GM21576 (cell line): ENCODE data around the gene CCDC90B.
"Not testable (repeated sequence)": the region's sequence is repeated elsewhere in the genome, so short reads cannot be mapped to it uniquely, and the experiment has no call there.

Source experiments
- ATAC-seq: cut with Tn5 transposase; IDR thresholded peaks from one replicate; pipeline ENCODE4 v1.9.1; 2021; ENCODE audit warnings: mild to moderate bottlenecking, moderate library complexity; ENCODE audit not compliant: unreplicated experiment

CCDC90B gene

DNA sequence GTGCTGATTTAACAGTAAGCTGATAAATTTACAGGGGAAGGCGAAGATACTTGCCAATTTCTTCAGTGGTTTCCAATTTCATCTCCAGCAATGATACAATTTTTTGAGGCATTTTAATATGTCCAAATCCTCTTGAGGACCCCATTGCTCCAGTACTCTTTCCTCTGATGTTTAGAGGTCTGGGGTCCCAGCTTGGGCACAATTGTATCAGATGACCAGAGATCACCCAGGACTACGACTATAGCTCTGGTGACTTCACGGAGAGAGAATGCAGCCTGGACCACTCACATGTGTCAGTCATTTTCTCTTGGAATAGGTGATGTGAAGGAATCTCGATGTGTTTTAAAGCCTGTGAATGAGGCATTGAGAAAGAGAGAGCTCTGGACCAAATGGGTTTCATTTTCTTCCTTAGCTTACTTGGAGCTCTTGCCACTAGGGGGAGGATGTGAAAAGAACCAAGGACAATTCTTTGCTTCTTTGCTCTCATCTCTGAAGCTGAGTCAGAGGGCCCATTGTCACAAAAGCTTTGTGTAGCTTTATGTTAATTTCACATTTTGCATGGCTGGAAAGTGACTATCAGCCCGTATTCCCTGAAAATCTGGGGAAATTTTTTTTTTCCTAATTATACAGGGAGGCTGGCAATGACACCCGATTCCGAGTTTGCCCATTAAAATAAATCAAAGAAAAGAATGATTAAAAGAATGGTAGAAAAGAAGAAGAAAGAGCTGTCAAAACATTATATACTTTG lies 6.7 kb upstream of the CCDC90B start:
- ATAC-seq: peak; percentile 57

DNA sequence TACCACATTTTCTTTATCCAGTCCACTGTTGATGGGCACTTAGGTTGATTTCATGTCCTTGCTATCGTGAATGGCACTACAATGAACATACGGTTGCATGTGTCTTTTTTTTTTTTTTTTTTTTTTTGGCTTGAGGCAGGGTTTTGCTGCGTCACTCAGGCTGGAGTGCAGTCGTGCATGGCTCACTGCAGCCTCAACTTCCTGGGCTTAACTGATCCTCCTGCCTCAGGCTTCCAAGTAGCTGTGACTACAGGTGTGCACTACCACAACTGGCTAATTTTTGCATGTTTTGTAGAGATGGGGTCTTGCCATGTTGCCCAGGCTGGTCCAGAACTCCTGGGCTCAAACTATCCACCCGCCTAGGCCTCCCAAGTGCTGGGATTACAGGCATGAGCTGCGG lies 1.5 kb upstream of the CCDC90B start:
- no peak for ATAC-seq

DNA sequence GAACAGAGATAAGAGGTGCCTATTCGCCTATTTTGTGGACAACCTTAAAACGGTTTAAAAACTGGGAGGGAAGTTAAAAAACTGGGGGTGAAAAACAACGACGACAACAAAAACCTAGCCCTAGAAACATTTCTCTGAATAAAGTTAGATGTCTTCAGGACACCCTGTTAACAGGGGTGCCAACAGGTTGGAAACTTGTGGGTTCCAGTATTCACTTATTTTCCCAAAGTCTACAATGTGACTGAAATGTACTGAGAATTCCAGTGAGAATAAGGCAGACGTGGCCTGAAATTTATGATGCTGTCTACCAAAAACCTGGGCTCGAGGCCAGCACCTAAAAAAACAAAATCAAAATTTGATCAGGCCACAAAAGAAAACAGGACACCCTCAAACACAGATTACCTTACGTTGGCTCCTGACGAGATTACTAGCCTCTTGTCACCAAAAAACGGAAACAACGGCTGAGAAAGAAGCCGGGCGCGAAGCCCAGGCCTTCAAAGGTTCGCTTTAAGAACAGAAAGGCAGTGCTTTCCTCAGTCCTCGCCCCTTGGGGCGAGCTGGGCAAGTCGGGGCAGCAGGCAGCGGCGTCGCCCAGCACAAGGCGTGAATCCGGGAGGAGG lies 906 bp downstream of the CCDC90B start:
- ATAC-seq: peak; percentile 41

GRCh38 chr11:83284501-83285150 lies 1.5 kb downstream of the CCDC90B start:
- ATAC-seq: no peak

DNA sequence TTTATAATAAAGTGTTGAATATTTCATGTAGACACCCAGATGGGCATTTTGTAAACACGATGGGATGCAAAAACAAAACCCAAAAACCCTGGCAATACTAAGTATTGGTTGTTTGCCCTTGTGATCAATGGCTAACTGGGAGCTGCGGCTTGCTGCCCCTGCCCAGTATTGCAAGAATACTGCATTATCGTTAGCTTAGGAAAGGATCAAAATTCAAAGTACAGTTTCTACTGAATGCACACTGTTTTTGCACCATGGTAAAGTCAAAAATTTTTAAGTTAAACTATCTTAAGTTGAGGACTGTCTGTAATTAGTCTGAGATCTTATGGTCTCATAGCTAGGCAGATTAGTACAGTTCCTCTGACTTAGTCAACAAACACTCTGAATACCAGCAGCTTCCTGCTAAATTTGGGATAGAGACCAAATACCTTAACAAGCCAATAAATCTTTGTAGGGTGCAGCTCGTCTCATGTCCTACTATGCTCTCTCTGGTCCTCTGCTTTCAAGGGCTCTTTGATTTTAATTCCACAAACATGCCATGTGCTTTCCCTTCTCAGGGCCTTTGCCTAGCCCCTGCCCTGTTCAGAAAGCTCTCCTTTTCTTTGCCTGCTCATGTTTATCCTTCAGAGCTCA lies 4.0 kb downstream of the CCDC90B start:
- ATAC-seq: no peak

- no peak for ATAC-seq
These were observed 5.9 kb downstream of the CCDC90B start for GRCh38 chr11:83280256-83280655.

GRCh38 chr11:83278351-83278750 lies 7.8 kb downstream of the CCDC90B start:
- no peak for ATAC-seq

DNA sequence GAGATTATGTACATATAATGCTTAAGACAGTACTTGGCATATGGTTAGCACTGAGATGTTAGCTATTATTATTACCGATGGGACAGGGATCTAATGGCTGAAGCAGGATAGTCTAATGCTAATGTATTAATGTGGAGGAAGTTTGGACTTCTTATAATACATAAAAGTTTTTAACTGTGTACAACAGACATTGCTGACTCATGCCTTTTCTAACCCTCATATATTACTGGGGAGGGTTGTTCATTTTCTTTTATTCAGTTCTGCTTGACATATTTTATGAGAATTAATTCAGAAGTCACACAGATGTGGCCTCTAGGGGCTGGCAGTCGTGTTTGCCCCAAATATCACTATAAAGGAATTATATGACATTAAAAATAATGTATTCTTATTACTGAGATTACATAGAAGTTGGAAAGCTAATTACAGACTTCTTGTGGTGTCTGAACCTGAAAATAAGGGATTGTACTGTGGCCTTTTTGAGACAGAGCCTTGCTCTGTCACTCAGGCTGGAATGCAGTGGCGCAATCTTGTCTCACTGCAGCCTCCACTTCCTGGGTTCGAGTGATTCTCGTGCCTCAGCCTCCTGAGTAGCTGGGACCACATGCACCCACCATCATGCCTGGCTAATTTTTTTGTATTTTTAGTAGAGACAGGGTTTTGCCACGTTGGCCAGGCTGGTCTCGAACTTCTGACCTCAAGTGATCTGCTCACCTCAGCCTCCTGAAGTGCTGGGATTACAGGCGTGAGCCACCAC lies 10.1 kb downstream of the CCDC90B start:
- ATAC-seq: no peak

- ATAC-seq: no peak
These were observed 13.5 kb downstream of the CCDC90B start for GRCh38 chr11:83272627-83273026.

DNA sequence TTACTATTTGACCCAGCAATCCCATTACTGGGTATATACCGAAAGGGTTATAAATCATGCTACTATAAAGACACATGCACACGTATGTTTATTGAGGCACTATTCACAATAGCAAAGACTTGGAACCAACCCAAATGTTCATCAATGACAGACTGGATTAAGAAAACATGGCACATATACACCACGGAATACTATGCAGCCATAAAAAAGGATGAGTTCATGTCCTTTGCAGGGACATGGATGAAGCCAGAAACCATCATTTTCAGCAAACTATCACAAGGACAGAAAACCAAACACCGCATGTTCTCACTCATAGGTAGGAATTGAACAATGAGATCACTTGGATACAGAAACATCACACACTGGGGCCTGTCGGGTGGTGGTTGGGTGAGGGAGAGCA lies 14.4 kb downstream of the CCDC90B start:
- ATAC-seq: not testable (repeated sequence)

DNA sequence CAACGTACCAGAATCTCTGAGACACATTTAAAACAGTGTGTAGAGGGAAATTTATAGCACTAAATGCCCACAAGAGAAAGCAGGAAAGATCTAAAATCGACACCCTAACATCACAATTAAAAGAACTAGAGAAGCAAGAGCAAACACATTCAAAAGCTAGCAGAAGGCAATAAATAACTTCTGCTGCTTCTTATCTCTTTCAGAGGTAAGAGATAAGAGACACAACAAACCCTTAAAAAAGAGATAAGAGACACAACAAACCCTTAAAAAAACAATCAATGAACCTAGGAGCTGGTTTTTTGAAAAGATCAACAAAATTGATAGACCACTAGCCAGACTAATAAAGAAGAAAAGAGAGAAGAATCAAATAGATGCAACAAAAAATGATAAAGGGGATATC lies 17.1 kb downstream of the CCDC90B start:
- ATAC-seq: not testable (repeated sequence)

- no peak for ATAC-seq
These were observed 20.8 kb downstream of the CCDC90B start for GRCh38 chr11:83265331-83265730.

GRCh38 chr11:83259559-83259958 lies 26.6 kb downstream of the CCDC90B start:
- ATAC-seq: no peak

DNA sequence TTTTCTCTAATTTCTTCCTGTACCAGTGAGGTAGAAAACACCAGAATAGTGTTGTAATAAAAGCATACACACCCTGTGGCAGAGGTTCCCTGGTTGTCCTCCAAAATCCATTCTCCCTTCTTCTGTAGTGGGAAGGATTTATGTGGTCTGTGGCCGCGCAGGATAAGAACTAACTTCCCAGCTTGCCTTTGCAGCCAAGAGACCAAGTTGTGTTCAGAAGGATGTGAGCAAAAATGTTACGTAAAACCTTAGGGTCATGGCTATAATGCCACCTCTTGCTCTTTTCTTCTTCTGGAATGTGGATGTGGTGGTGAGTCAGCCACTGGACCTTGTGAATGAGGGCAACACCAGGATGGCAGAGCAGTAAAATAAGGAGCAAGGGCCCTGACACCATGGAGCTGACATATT lies 28.4 kb downstream of the CCDC90B start:
- no peak for ATAC-seq

GRCh38 chr11:83256602-83257340 lies 29.4 kb downstream of the CCDC90B start:
- ATAC-seq: no peak

GRCh38 chr11:83255366-83255765 lies 30.8 kb downstream of the CCDC90B start:
- ATAC-seq: no peak

- no peak for ATAC-seq
These were observed 33.2 kb downstream of the CCDC90B start for GRCh38 chr11:83252941-83253340.

GRCh38 chr11:83252266-83252665 lies 33.9 kb downstream of the CCDC90B start:
- no peak for ATAC-seq

- peak; percentile 79 for ATAC-seq
These were observed 36.1 kb downstream of the CCDC90B start for GRCh38 chr11:83249972-83250593.

GRCh38 chr11:83249445-83249844 lies 36.7 kb downstream of the CCDC90B start:
- no peak for ATAC-seq
